SK-N-MC (cell line): ENCODE results near the gene PCNX4.

ENCODE experiments used
- EZH2 ChIP-seq: fragments of 200-600 bp; sonication (generic); IDR thresholded peaks from one replicate; pipeline ENCODE4 v1.6.1; 2017; ENCODE audit warnings: antibody characterized with exemption
- POLR2AphosphoS5 ChIP-seq: IDR thresholded peaks from 2 replicates; pipeline ENCODE4 v1.6.1; 2012; ENCODE audit warnings: mild to moderate bottlenecking, low read depth, low read length, borderline replicate concordance

- TF ChIP-seq POLR2AphosphoS5 (no peak), EZH2 (no peak)
Measured at GRCh38 chr14:60188696-60189095, 97.0 kb downstream of the PCNX4 start.
